Heart left ventricle (tissue), 13 donors: ENCODE data around the gene RGS14.

ENCODE experiments used
- CTCF ChIP-seq, 12 donors: fragments of 200-600 bp; sonication (generic) in 4 of 12; IDR thresholded peaks; one replicate each; pipeline versions ENCODE4 v1.5.0 to v1.8.0; 2018 to 2022; ENCODE audit warnings: antibody characterized with exemption in 12 of 12, mild to moderate bottlenecking in 5 of 12
- POLR2A ChIP-seq, 2 donors: fragments of 450-650 bp; IDR thresholded peaks; one replicate each; pipeline ENCODE4 v1.6.1; 2017; ENCODE audit warnings: antibody characterized with exemption in 2 of 2, mild to moderate bottlenecking in 2 of 2, moderate library complexity in 2 of 2
- donor health status: ischemic (EF 13 %, LVEDD 7.1; RV severe dilation, severe dysfunction).
- donor health status: DM: no; HTN: yes; CAD: no.
- donor health status: DM: no; HTN: no; CAD: no.
- donor health status: ischemic (EF 25% LVEDD 6.9; RV normal size, moderate dysfunction).
- donor health status: ischemic (EF 25% LVEDD 5.7; RV mildly dilated, moderate dysfunction).
- donor health status: ischemic (EF 35%, LVEDD 5.7; RV mildly dilated, moderate dysfunction).
- donor health status: nonischemic (EF 11% LVEDD 7.7; RV severe dilation, severe dysfunction).
- donor health status: DM: yes; HTN: yes; CAD: no.
- donor health status: PGD.
- donor health status: ischemic (EF 29% LVEDD 5.4; RV normal size, mild dysfunction).
- donor health status: nonischemic (EF 23%, LVEDD 6.1; RV moderate dilation, normal function).

- TF ChIP-seq CTCF (IDR thresholded peaks at IDR 0.05): no peak
- TF ChIP-seq POLR2A (IDR thresholded peaks at IDR 0.05): no peak
Measured at GRCh38 chr5:177405312-177405711, 47.6 kb downstream of the RGS14 start.
